ENCODE data around the gene PAXIP1.

PAXIP1 gene

DNA sequence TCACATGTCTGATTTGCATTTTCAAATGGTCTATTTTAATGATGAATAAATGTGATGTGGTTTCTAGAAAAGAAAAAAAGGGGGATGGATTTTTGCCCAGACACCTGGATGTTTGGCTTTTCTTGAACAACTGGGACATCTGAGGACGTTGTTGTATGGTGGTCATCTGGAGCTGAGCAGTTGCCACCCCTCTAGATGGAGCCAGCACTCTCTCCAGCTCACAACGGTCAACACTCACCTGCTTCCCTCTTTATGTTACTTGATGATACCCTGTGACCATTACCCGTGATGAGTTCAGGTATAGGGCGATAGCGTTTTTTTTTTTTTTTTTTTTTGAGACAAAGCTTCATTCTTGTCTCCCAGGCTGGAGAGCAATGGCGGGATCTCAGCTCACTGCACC is 30.1 kb upstream of the PAXIP1 start:
- TF ChIP-seq FOXP2 (optimal IDR thresholded peaks at IDR 0.05; ENCODE audit: borderline replicate concordance, extremely low read depth, extremely low read length, insufficient read depth) (no peak), SIN3A (IDR thresholded peaks at IDR 0.05; ENCODE audit: borderline replicate concordance, insufficient read depth, low read length) (no peak), POLR2AphosphoS5 (IDR thresholded peaks at IDR 0.05; ENCODE audit: low read depth, low read length) (no peak), TAF1 (IDR thresholded peaks at IDR 0.05; ENCODE audit: borderline replicate concordance, insufficient read depth, low read length) (no peak), REST (IDR thresholded peaks at IDR 0.05; ENCODE audit: insufficient read depth in 1 of 2, low read depth in 2 of 2, low read length in 2 of 2) (no peak)

- no peak for TF ChIP-seq FOXP2 (optimal IDR thresholded peaks at IDR 0.05; ENCODE audit: borderline replicate concordance, extremely low read depth, extremely low read length, insufficient read depth)
- TF ChIP-seq SIN3A (IDR thresholded peaks at IDR 0.05; ENCODE audit: borderline replicate concordance, insufficient read depth, low read length), result no peak
- no peak for TF ChIP-seq TAF1 (IDR thresholded peaks at IDR 0.05; ENCODE audit: borderline replicate concordance, insufficient read depth, low read length)
- no peak for TF ChIP-seq POLR2AphosphoS5 (IDR thresholded peaks at IDR 0.05; ENCODE audit: low read depth, low read length)
- no peak for TF ChIP-seq REST (IDR thresholded peaks at IDR 0.05; ENCODE audit: insufficient read depth in 1 of 2, low read depth in 2 of 2, low read length in 2 of 2)
These were observed 25.0 kb upstream of the PAXIP1 start for GRCh38 chr7:155027879-155028278.

- no peak for TF ChIP-seq POLR2AphosphoS5 (IDR thresholded peaks at IDR 0.05; ENCODE audit: low read depth, low read length)
- TF ChIP-seq FOXP2 (optimal IDR thresholded peaks at IDR 0.05; ENCODE audit: borderline replicate concordance, extremely low read depth, extremely low read length, insufficient read depth), result no peak
- TF ChIP-seq REST (IDR thresholded peaks at IDR 0.05; ENCODE audit: insufficient read depth in 1 of 2, low read depth in 2 of 2, low read length in 2 of 2), result no peak
- no peak for TF ChIP-seq SIN3A (IDR thresholded peaks at IDR 0.05; ENCODE audit: borderline replicate concordance, insufficient read depth, low read length)
- TF ChIP-seq TAF1 (IDR thresholded peaks at IDR 0.05; ENCODE audit: borderline replicate concordance, insufficient read depth, low read length), result no peak
These were observed 18.8 kb upstream of the PAXIP1 start for GRCh38 chr7:155021699-155022145.

DNA sequence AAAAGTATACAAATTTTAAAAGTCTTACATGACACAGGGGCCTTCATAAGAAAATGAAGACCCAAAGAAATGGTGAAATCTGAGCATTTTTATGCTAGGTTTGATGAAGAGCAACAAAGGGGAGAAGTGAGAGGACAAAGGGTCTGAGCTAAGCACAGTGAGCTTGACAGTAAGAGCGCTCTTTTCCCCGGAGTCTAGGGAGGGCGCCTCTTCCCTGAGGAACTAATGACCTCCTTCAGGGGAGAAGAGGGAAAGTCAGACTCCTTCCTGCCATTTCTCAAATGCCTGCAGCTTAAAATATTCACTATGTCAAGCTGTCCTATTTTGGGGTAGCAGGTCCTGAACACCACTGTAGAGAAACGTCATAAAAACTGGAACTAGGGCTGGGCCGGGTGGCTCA is 18.1 kb upstream of the PAXIP1 start:
- TF ChIP-seq SIN3A (IDR thresholded peaks at IDR 0.05; ENCODE audit: borderline replicate concordance, insufficient read depth, low read length) (no peak), TAF1 (IDR thresholded peaks at IDR 0.05; ENCODE audit: borderline replicate concordance, insufficient read depth, low read length) (no peak), REST (IDR thresholded peaks at IDR 0.05; ENCODE audit: insufficient read depth in 1 of 2, low read depth in 2 of 2, low read length in 2 of 2) (no peak)

GRCh38 chr7:155017834-155018233 is 14.9 kb upstream of the PAXIP1 start:
- no peak for TF ChIP-seq SIN3A (IDR thresholded peaks at IDR 0.05; ENCODE audit: borderline replicate concordance, insufficient read depth, low read length)
- no peak for TF ChIP-seq TAF1 (IDR thresholded peaks at IDR 0.05; ENCODE audit: borderline replicate concordance, insufficient read depth, low read length)
- no peak for TF ChIP-seq REST (IDR thresholded peaks at IDR 0.05; ENCODE audit: insufficient read depth in 1 of 2, low read depth in 2 of 2, low read length in 2 of 2)
- TF ChIP-seq POLR2AphosphoS5 (IDR thresholded peaks at IDR 0.05; ENCODE audit: low read depth, low read length), result no peak
- no peak for TF ChIP-seq FOXP2 (optimal IDR thresholded peaks at IDR 0.05; ENCODE audit: borderline replicate concordance, extremely low read depth, extremely low read length, insufficient read depth)

Data from PFSK-1 (cell line).